ENCODE data around the gene LYSMD2. TPM values are rescaled to one million over a fixed set of nuclear protein-coding genes. Genes with fewer than 3 reads are reported as not detected.
A peak's percentile ranks its signal among the peaks of the same experiment; 100 is the strongest.

Gene LYSMD2
- polyA plus RNA-seq, 1 of the 3 experiments (the other 2 are of a cell fraction): 10.3 TPM

- no peak for TF ChIP-seq YY1 (IDR thresholded peaks at IDR 0.05; ENCODE audit: low read depth)
- no peak for TF ChIP-seq EZH2phosphoT487 (IDR thresholded peaks at IDR 0.05; ENCODE audit: borderline replicate concordance, low read depth)
- TF ChIP-seq NFIC (IDR thresholded peaks at IDR 0.05; ENCODE audit: borderline replicate concordance): peak; percentile 90
- TF ChIP-seq EP300 (IDR thresholded peaks at IDR 0.05; ENCODE audit: borderline replicate concordance in 1 of 2, low read depth in 1 of 2, low read length in 1 of 2): 0 out of 4 replicates have a peak, but pooled peaks have one; percentile 33
- TF ChIP-seq SMC3 (IDR thresholded peaks at IDR 0.05; ENCODE audit: low read depth, low read length): no peak
- no peak for TF ChIP-seq REST (IDR thresholded peaks at IDR 0.05; ENCODE audit: low read depth, low read length)
- TF ChIP-seq PBX3 (IDR thresholded peaks at IDR 0.05): peak; percentile 78
- TF ChIP-seq GABPA (IDR thresholded peaks at IDR 0.05; ENCODE audit: low read depth): no peak
- TF ChIP-seq FOXJ3 (CRISPR knock-in tag; IDR thresholded peaks at IDR 0.05): no peak
- TF ChIP-seq NRF1 (IDR thresholded peaks at IDR 0.05; ENCODE audit: low read depth, low read length): no peak
- no peak for TF ChIP-seq RCOR1 (IDR thresholded peaks at IDR 0.05; ENCODE audit: low read length)
- no peak for TF ChIP-seq MXI1 (IDR thresholded peaks at IDR 0.05; ENCODE audit: low read depth, low read length)
- no peak for TF ChIP-seq CTCF (IDR thresholded peaks at IDR 0.05)
- TF ChIP-seq TCF12 (IDR thresholded peaks at IDR 0.05): peak; percentile 86
These were observed 21.2 kb upstream of the LYSMD2 start (continued) for GRCh38 chr15:51758645-51759044.

GRCh38 chr15:51757450-51757849, 20.0 kb upstream of the LYSMD2 start:
- no peaks in the 10 kb centered on the region for H3K9me2 ChIP-seq
- CTCF ChIA-PET: interaction anchor here (0.8 to 5.4 kb wide), 6 partner anchors 10 to 107 kb away, joined by 3 to 51 read pairs (median 6); partner anchors contain the start of gene LYSMD2
- no peak overlapping the region for H2AFZ ChIP-seq (ENCODE audit: low read depth)
- H3K27me3 ChIP-seq (ENCODE audit: insufficient read depth): no peaks in the 10 kb centered on the region
- no peaks in the 10 kb centered on the region for H3K9me3 ChIP-seq
- H3K9ac ChIP-seq: no peak overlapping the region
- no peaks in the 10 kb centered on the region for H3K36me3 ChIP-seq (replicated peaks in 1 of 2; ENCODE audit: control insufficient read depth in 1 of 2, insufficient read depth in 2 of 2, low read length in 1 of 2)
- no peak for DNase-seq
- 92% methylated on average over 2 of the region's 2 CpGs for WGBS (ENCODE audit: low lambda C conversion rate)
- no peak overlapping the region for H3K4me3 ChIP-seq (ENCODE audit: low read depth in 2 of 2, low read length in 1 of 2)
- peaks cover 12 to 19% of the 10 kb centered on the region in 2 experiments for H3K4me1 ChIP-seq (ENCODE audit: control insufficient read depth in 1 of 2, insufficient read depth in 2 of 2, low read depth in 1 of 2, low read length in 1 of 2)
- H3K79me2 ChIP-seq (ENCODE audit: insufficient read depth): peaks cover 28% of the 10 kb centered on the region; the same call in 1 of the 2 replicates
- POLR2A ChIA-PET: interaction anchor here (1.5 kb wide), 1 partner anchor 20 kb away, joined by 4 read pairs; the partner anchor contains the start of gene LYSMD2
- no peak overlapping the region for H3K4me2 ChIP-seq
- H3K27ac ChIP-seq (ENCODE audit: low read depth in 2 of 2, low read length in 1 of 2): no peak overlapping the region
- H3F3A ChIP-seq (replicated peaks; ENCODE audit: insufficient read depth): peaks cover 21% of the 10 kb centered on the region
- H4K20me1 ChIP-seq (ENCODE audit: insufficient read depth): peaks cover 5% of the 10 kb centered on the region; the same call in 1 of the 2 replicates
- TF ChIP-seq GATA2 (CRISPR knock-in tag; IDR thresholded peaks at IDR 0.05): no peak
- TF ChIP-seq TCF12 (IDR thresholded peaks at IDR 0.05): no peak
- no peak for TF ChIP-seq TAF1 (IDR thresholded peaks at IDR 0.05; ENCODE audit: borderline replicate concordance, low read depth, low read length)
- TF ChIP-seq GABPA (IDR thresholded peaks at IDR 0.05; ENCODE audit: low read depth): no peak
- no peak for TF ChIP-seq CHD2 (IDR thresholded peaks at IDR 0.05; ENCODE audit: low read length, partially characterized antibody)
- TF ChIP-seq ELF1 (IDR thresholded peaks at IDR 0.05): no peak
- no peak for TF ChIP-seq REST (IDR thresholded peaks at IDR 0.05; ENCODE audit: low read depth, low read length)
- no peak for TF ChIP-seq FOSL2 (IDR thresholded peaks at IDR 0.05; ENCODE audit: borderline replicate concordance, low read depth)
- no peak for TF ChIP-seq NRF1 (IDR thresholded peaks at IDR 0.05; ENCODE audit: low read depth, low read length)
- no peak for TF ChIP-seq EZH2phosphoT487 (IDR thresholded peaks at IDR 0.05; ENCODE audit: borderline replicate concordance, low read depth)
- no peak for TF ChIP-seq SMC3 (IDR thresholded peaks at IDR 0.05; ENCODE audit: low read depth, low read length)
- TF ChIP-seq FOXJ3 (CRISPR knock-in tag; IDR thresholded peaks at IDR 0.05): no peak
- TF ChIP-seq FOXM1 (IDR thresholded peaks at IDR 0.05; ENCODE audit: low read depth): no peak
- no peak for TF ChIP-seq RCOR1 (IDR thresholded peaks at IDR 0.05; ENCODE audit: low read length)
